Hepatocyte (in vitro differentiated cells): ENCODE data around the gene TMEM179B. TPM values are rescaled to one million over a fixed set of nuclear protein-coding genes. Genes with fewer than 3 reads are reported as not detected.

ENCODE experiments used
- DNase-seq: peaks from one replicate; pipeline ENCODE4 v3.0.0-alpha.2; 2016; ENCODE audit warnings: low spot score
- H2AFZ ChIP-seq: fragments of 200-600 bp; sonication (generic); 2 replicates; pipeline ENCODE4 v1.6.0; 2016; ENCODE audit warnings: antibody characterized with exemption, mild to moderate bottlenecking
- H3K27ac ChIP-seq: fragments of 200-600 bp; sonication (generic); 2 replicates; pipeline ENCODE4 v1.5.1; 2016; ENCODE audit warnings: mild to moderate bottlenecking
- H3K27me3 ChIP-seq: fragments of 200-600 bp; sonication (generic); 2 replicates; pipeline ENCODE4 v1.6.1; 2016
- H3K36me3 ChIP-seq: fragments of 200-600 bp; sonication (generic); replicated peaks from 2 replicates; pipeline ENCODE4 v1.5.1; 2016; ENCODE audit warnings: low read depth; ENCODE audit not compliant: insufficient read depth
- H3K4me1 ChIP-seq: fragments of 200-600 bp; sonication (generic); 2 replicates; pipeline ENCODE4 v1.5.1; 2016; ENCODE audit warnings: mild to moderate bottlenecking, moderate library complexity; ENCODE audit not compliant: insufficient read depth
- H3K4me2 ChIP-seq: fragments of 200-600 bp; sonication (generic); 2 replicates; pipeline ENCODE4 v1.6.0; 2016
- H3K4me3 ChIP-seq: fragments of 200-600 bp; sonication (generic); 2 replicates; pipeline ENCODE4 v1.5.1; 2016; ENCODE audit warnings: mild to moderate bottlenecking
- H3K79me2 ChIP-seq: fragments of 200-600 bp; sonication (generic); 2 replicates; pipeline ENCODE4 v1.6.0; 2017; ENCODE audit warnings: mild to moderate bottlenecking
- H3K9me2 ChIP-seq: fragments of 200-600 bp; sonication (generic); replicated peaks from 2 replicates; pipeline ENCODE4 v1.6.0; 2017; ENCODE audit warnings: mild to moderate bottlenecking; ENCODE audit not compliant: insufficient read depth
- H3K9me3 ChIP-seq: fragments of 200-600 bp; sonication (generic); 2 replicates; pipeline ENCODE4 v1.5.1; 2016; ENCODE audit warnings: low read depth, mild to moderate bottlenecking
- H4K20me1 ChIP-seq: fragments of 200-600 bp; sonication (generic); 2 replicates; pipeline ENCODE4 v1.6.0; 2016; ENCODE audit warnings: mild to moderate bottlenecking; ENCODE audit not compliant: insufficient read depth, poor library complexity, severe bottlenecking
- CTCF ChIP-seq: fragments of 200-600 bp; sonication (generic); IDR thresholded peaks from 2 replicates; pipeline ENCODE4 v1.5.1; 2016; ENCODE audit warnings: antibody characterized with exemption, mild to moderate bottlenecking; ENCODE audit not compliant: poor library complexity
- EZH2 ChIP-seq: fragments of 200-600 bp; sonication (generic); IDR thresholded peaks from 2 replicates; pipeline ENCODE4 v1.6.1; 2016; ENCODE audit warnings: antibody characterized with exemption, mild to moderate bottlenecking, borderline replicate concordance
- EZH2phosphoT487 ChIP-seq: fragments of 200-600 bp; sonication (generic); IDR thresholded peaks from one replicate; pipeline ENCODE4 v1.6.1; 2018; ENCODE audit warnings: antibody characterized with exemption, mild to moderate bottlenecking, low read depth, moderate library complexity; ENCODE audit not compliant: unreplicated experiment, severe bottlenecking
- WGBS: methylation state at CpG from one replicate; pipeline ENCODE4 v1.1.6; 2016; ENCODE audit warnings: low lambda C conversion rate; ENCODE audit errors: missing lambda C conversion rate; 5-methylcytosine and 5-hydroxymethylcytosine counted together
- polyA plus RNA-seq: library from polyadenylated mRNA; unstranded; fragments of >200 nt; fragmentation: Nextera tagmentation; extraction: Ambion mirVana; gene quantifications from 2 replicates; pipeline ENCODE4 v1.2.1, GENCODE V29; 2016
- total RNA-seq: library from RNA; depleted of rRNA; stranded (reverse); fragments of >200 nt; gene quantifications from 2 replicates; pipeline ENCODE4 v1.2.3, GENCODE V29; 2014

TMEM179B gene
- total and polyA plus RNA-seq, 2 experiments from 2014 or later, result 78.0 to 172 TPM

- no peak for TF ChIP-seq EZH2phosphoT487
- Histone ChIP-seq H3K9me2 (no peaks in the 10 kb centered on the region), H4K20me1 (no peaks in the 10 kb centered on the region), H3K27ac (no peak overlapping the region), H3K4me1 (peaks cover 8% of the 10 kb centered on the region), H3K9me3 (no peaks in the 10 kb centered on the region), H3K79me2 (peaks cover 19% of the 10 kb centered on the region), H3K4me3 (no peak overlapping the region), H3K36me3 (no peaks in the 10 kb centered on the region), H3K27me3 (no peaks in the 10 kb centered on the region), H2AFZ (no peak overlapping the region), H3K4me2 (no peak overlapping the region)
- DNase-seq, result no peak
- WGBS, result 97% methylated on average over 7 of the region's 7 CpGs
These were observed 4.4 kb upstream of the TMEM179B start for GRCh38 chr11:62782753-62783152.

- Histone ChIP-seq H3K4me2 (peak overlapping the region; percentile 91), H2AFZ (peak overlapping the region; percentile 62), H3K4me3 (peak overlapping the region; percentile 60), H3K9me2 (no peaks in the 10 kb centered on the region), H3K27ac (peak overlapping the region; percentile 93), H4K20me1 (no peaks in the 10 kb centered on the region), H3K36me3 (no peaks in the 10 kb centered on the region), H3K9me3 (no peaks in the 10 kb centered on the region), H3K79me2 (peaks cover 56% of the 10 kb centered on the region), H3K27me3 (no peaks in the 10 kb centered on the region), H3K4me1 (peaks cover 27% of the 10 kb centered on the region)
- TF ChIP-seq EZH2phosphoT487, result no peak
- TF ChIP-seq EZH2, result no peak
- peak; percentile 97 for TF ChIP-seq CTCF
- peak; percentile 94 for DNase-seq
- WGBS, result 4% methylated on average over 51 of the region's 51 CpGs
These were observed 741 bp upstream of the TMEM179B start for GRCh38 chr11:62786318-62787004.

- no peak for DNase-seq
- Histone ChIP-seq H3K4me3 (no peak overlapping the region), H2AFZ (no peak overlapping the region), H3K9me3 (no peaks in the 10 kb centered on the region), H3K27ac (no peak overlapping the region), H3K36me3 (no peaks in the 10 kb centered on the region), H3K79me2 (peaks cover 58% of the 10 kb centered on the region), H3K4me1 (peaks cover 40% of the 10 kb centered on the region), H4K20me1 (no peaks in the 10 kb centered on the region), H3K9me2 (no peaks in the 10 kb centered on the region), H3K4me2 (peak overlapping the region; percentile 91), H3K27me3 (no peaks in the 10 kb centered on the region)
- 86% methylated on average over 5 of the region's 5 CpGs for WGBS
- no peak for TF ChIP-seq CTCF
- TF ChIP-seq EZH2, result no peak
- no peak for TF ChIP-seq EZH2phosphoT487
These were observed 1.8 kb downstream of the TMEM179B start for GRCh38 chr11:62788991-62789390.

GRCh38 chr11:62789576-62789975 lies 2.4 kb downstream of the TMEM179B start:
- Histone ChIP-seq H3K4me2 (no peak overlapping the region), H3K79me2 (peaks cover 55% of the 10 kb centered on the region), H4K20me1 (no peaks in the 10 kb centered on the region), H2AFZ (no peak overlapping the region), H3K27ac (no peak overlapping the region), H3K9me2 (no peaks in the 10 kb centered on the region), H3K36me3 (no peaks in the 10 kb centered on the region), H3K4me3 (no peak overlapping the region), H3K27me3 (no peaks in the 10 kb centered on the region), H3K9me3 (no peaks in the 10 kb centered on the region), H3K4me1 (peaks cover 40% of the 10 kb centered on the region)
- 100% methylated on average over 2 of the region's 3 CpGs for WGBS
- TF ChIP-seq CTCF (no peak), EZH2phosphoT487 (no peak), EZH2 (no peak)
- DNase-seq, result no peak
